HepG2 (cell line): ENCODE measurements around the gene SYNE1. TPM values are rescaled to one million over a fixed set of nuclear protein-coding genes. Genes with fewer than 3 reads are reported as not detected.

Source experiments
- ATAC-seq: fragments of 200-7000 bp; cut with Tn5 transposase; 3 replicates; pipeline ENCODE4 v1.9.1; 2020; ENCODE audit warnings: mild to moderate bottlenecking, moderate library complexity
- BruUV-seq: library from RNA; stranded (reverse); fragments of 400-500 nt; replicated peaks from 2 replicates; lab custom pipeline; 2021; lab: Mats Ljungman, UMichigan
- CTCF ChIA-PET: fragments of 300-600 bp; formaldehyde crosslinking; extraction: SDS; loops from one replicate; lab custom pipeline; 2021; ENCODE audit warnings: low total read pairs, inconsistent platforms, low intra/inter-chr PET ratio; lab: Yijun Ruan, JAX
- POLR2A ChIA-PET: fragments of 350-600 bp; sonication (Branson Sonifier 250); formaldehyde crosslinking; loops from one replicate; lab custom pipeline; 2020; ENCODE audit warnings: antibody characterized with exemption, inconsistent platforms; lab: Yijun Ruan, JAX
- DNase-seq: peaks from one replicate; pipeline ENCODE4 v3.0.0-alpha.2; 2015; ENCODE audit warnings: low spot score
- FAIRE-seq: peaks from 3 replicates; lab custom pipeline; 2011; peaks lifted over from hg19 to GRCh38; lab: Jason Lieb, UNC
- H2AFZ ChIP-seq: one replicate; pipeline ENCODE4 v1.6.1; 2011; ENCODE audit warnings: low read length, inconsistent platforms
- H3K27ac ChIP-seq: fragments of 300-600 bp; 3 replicates; pipeline ENCODE4 v1.8.0; 2011; ENCODE audit warnings: mixed run types, mild to moderate bottlenecking, mixed read lengths, low read length, inconsistent platforms; ENCODE audit not compliant: insufficient read depth; ENCODE audit errors: extremely low read length
- H3K27me3 ChIP-seq, 2 experiments: fragments of 200-600 bp in 1 of 2; 2 replicates in 1 of 2; 3 replicates in 1 of 2; pipeline versions ENCODE4 v1.6.0 to v1.8.0; 2011; ENCODE audit warnings: low read length in 2 of 2, mild to moderate bottlenecking in 2 of 2, moderate library complexity in 2 of 2, inconsistent platforms in 1 of 2; ENCODE audit not compliant: insufficient read depth in 2 of 2, control insufficient read depth in 1 of 2
- H3K36me3 ChIP-seq, 2 experiments: fragments of 200-600 bp in 1 of 2; replicated peaks in 1 of 2; 2 replicates in 1 of 2; 3 replicates in 1 of 2; pipeline versions ENCODE4 v1.5.1 to v1.8.0; 2011; ENCODE audit warnings: low read length in 2 of 2, inconsistent platforms in 1 of 2; ENCODE audit not compliant: insufficient read depth in 2 of 2, control insufficient read depth in 1 of 2
- H3K4me1 ChIP-seq: 2 replicates; pipeline ENCODE4 v1.5.1; 2012; ENCODE audit warnings: low read length, inconsistent platforms; ENCODE audit not compliant: insufficient read depth
- H3K4me2 ChIP-seq: 2 replicates; pipeline ENCODE4 v1.6.0; 2011; ENCODE audit warnings: low read depth, low read length, inconsistent platforms
- H3K4me3 ChIP-seq, 3 experiments: fragments of 200-600 bp in 1 of 3; sonication (generic), shearing (Covaris generic) in 1 of 3; replicated peaks in 1 of 3; 2 replicates each; pipeline ENCODE4 v1.5.1; 2011 to 2016; ENCODE audit warnings: low read length in 3 of 3, inconsistent platforms in 2 of 3, low read depth in 2 of 3, mild to moderate bottlenecking in 2 of 3, control low read depth in 1 of 3, mixed read lengths in 1 of 3; ENCODE audit not compliant: insufficient read depth in 1 of 3
- H3K79me2 ChIP-seq: one replicate; pipeline ENCODE4 v1.6.1; 2011; ENCODE audit warnings: low read length, inconsistent platforms; ENCODE audit not compliant: insufficient read depth
- H3K9ac ChIP-seq: 2 replicates; pipeline ENCODE4 v1.6.0; 2011; ENCODE audit warnings: mild to moderate bottlenecking, low read depth, low read length, inconsistent platforms; ENCODE audit not compliant: insufficient read depth
- H3K9me3 ChIP-seq: 2 replicates; pipeline ENCODE4 v1.5.1; 2012; ENCODE audit warnings: mild to moderate bottlenecking, low read length
- H4K20me1 ChIP-seq: 2 replicates; pipeline ENCODE4 v1.6.0; 2011; ENCODE audit warnings: inconsistent platforms, mild to moderate bottlenecking, low read length, moderate library complexity; ENCODE audit not compliant: insufficient read depth
- ATRX ChIP-seq: sonication (generic); formaldehyde crosslinking; IDR thresholded peaks from 2 replicates; pipeline ENCODE4 v1.4.0; 2020; ENCODE audit warnings: missing genetic modification reagents, borderline replicate concordance
- HNRNPL ChIP-seq: fragments of 200-400 bp; formaldehyde crosslinking; IDR thresholded peaks from 2 replicates; pipeline ENCODE4 v1.6.1; 2017; ENCODE audit warnings: mild to moderate bottlenecking, low read depth, low read length
- IRX3 ChIP-seq: sonication (generic); formaldehyde crosslinking; IDR thresholded peaks from 2 replicates; pipeline ENCODE4 v1.8.1; 2023; ENCODE audit warnings: mild to moderate bottlenecking, low read depth, missing genetic modification reagents, borderline replicate concordance
- MED1 ChIP-seq: sonication (generic); formaldehyde crosslinking; IDR thresholded peaks from 2 replicates; pipeline ENCODE4 v1.4.0; 2020; ENCODE audit warnings: missing genetic modification reagents
- POLR2AphosphoS5 ChIP-seq: IDR thresholded peaks from 2 replicates; pipeline ENCODE4 v1.6.1; 2012; ENCODE audit warnings: low read depth, low read length
- TBX2 ChIP-seq: sonication (generic); formaldehyde crosslinking; IDR thresholded peaks from 2 replicates; pipeline ENCODE4 v1.5.0; 2020; ENCODE audit warnings: missing genetic modification reagents, mild to moderate bottlenecking, borderline replicate concordance
- TEAD3 ChIP-seq: optimal IDR thresholded peaks from 2 replicates; pipeline ENCODE3; 2016; ENCODE audit warnings: borderline replicate concordance
- ZNF234 ChIP-seq: sonication (generic); formaldehyde crosslinking; conservative IDR thresholded peaks from 2 replicates; pipeline ENCODE4 v1.5.1; 2020; ENCODE audit warnings: mild to moderate bottlenecking, missing genetic modification reagents
- ZNF652 ChIP-seq: IDR thresholded peaks from 2 replicates; pipeline ENCODE4 v1.6.1; 2016; ENCODE audit warnings: low read depth, borderline replicate concordance
- WGBS: methylation state at CpG from one replicate; pipeline ENCODE4 v1.1.6; 2017; ENCODE audit warnings: low lambda C conversion rate; 5-methylcytosine and 5-hydroxymethylcytosine counted together
- in situ Hi-C: cut with HindIII; loops from 2 replicates; pipeline ENCODE4 v1.10.0; 2017; ENCODE audit warnings: low pct_unique_long_range_greater_than_20kb; ENCODE audit not compliant: extremely low pct_ligation_motif_present
- intact Hi-C: fragments of 100-400 bp; cut with micrococcal nuclease; formaldehyde crosslinking; loops from one replicate; pipeline ENCODE4 v1.10.0; 2022; ENCODE audit not compliant: unreplicated experiment
- polyA plus RNA-seq, 8 experiments: library from polyadenylated mRNA; depleted of rRNA in 3 of 8; stranded (reverse) in 7 of 8; unstranded in 1 of 8; fragments of >200 nt; fragmentation: Illumina TruSeq in 4 of 8; extraction: Trizol in 4 of 8; gene quantifications; 2 replicates each; pipeline versions ENCODE4 v1.2.1 to v1.2.3, GENCODE V29; 2011 to 2016; ENCODE audit warnings: low read depth in 4 of 8, missing spikeins in 1 of 8, mixed read lengths in 1 of 8; ENCODE audit not compliant: insufficient read depth in 1 of 8
- total RNA-seq, 5 experiments: library from RNA; depleted of rRNA; stranded (reverse); fragments of >200 nt; fragmentation: Illumina TruSeq; extraction: Trizol; gene quantifications; 2 replicates each; pipeline ENCODE4 v1.2.3, GENCODE V29; 2016; ENCODE audit warnings: low read depth in 1 of 5
- TF ChIP-seq, protein P1 (sequence below): sonication (generic); formaldehyde crosslinking; IDR thresholded peaks from 2 replicates; pipeline ENCODE4 v1.9.0; 2021; ENCODE audit warnings: missing genetic modification reagents, mild to moderate bottlenecking, borderline replicate concordance
- TF ChIP-seq, protein P2 (sequence below): sonication (generic); formaldehyde crosslinking; IDR thresholded peaks from 2 replicates; pipeline ENCODE4 v1.5.0; 2020; ENCODE audit warnings: mild to moderate bottlenecking, missing genetic modification reagents, moderate library complexity
- TF ChIP-seq, protein P3 (sequence below): sonication (generic); formaldehyde crosslinking; conservative IDR thresholded peaks from 2 replicates; pipeline ENCODE4 v1.4.0; 2020; ENCODE audit warnings: missing genetic modification reagents
- TF ChIP-seq, protein P4 (sequence below): sonication (generic); formaldehyde crosslinking; IDR thresholded peaks from 2 replicates; pipeline ENCODE4 v1.4.0; 2020; ENCODE audit warnings: missing genetic modification reagents, mild to moderate bottlenecking, borderline replicate concordance
- TF ChIP-seq, protein P5 (sequence below): IDR thresholded peaks from 2 replicates; pipeline ENCODE4 v1.6.1; 2012; ENCODE audit warnings: inconsistent platforms
- TF ChIP-seq, protein P6 (sequence below): sonication (generic); formaldehyde crosslinking; conservative IDR thresholded peaks from 2 replicates; pipeline ENCODE4 v1.4.0; 2020; ENCODE audit warnings: missing genetic modification reagents

Gene SYNE1
- total and polyA plus RNA-seq, 2 of the 13 experiments (the other 11 are each of a cell fraction or from before 2014, with no cell fraction given) = 5.5 to 15.9 TPM

DNA sequence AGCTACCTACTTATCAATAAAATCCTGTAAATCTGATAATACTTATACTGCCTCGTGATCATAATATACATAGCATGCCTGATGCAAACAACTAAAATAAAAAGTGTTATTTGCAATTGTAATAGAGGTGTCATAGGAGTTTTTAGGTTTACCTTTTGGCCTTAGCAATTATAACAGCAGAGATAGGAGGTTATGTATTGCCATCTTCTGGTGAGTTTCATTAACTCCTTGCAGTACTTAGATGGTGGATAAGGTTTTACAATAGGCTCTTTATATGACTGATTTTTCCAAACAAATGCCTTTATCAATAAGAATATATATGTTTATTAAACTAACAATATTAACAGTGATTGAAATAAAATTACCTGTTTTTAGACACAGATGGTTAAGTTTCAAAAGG is 32.7 kb upstream of the SYNE1 start:
- BruUV-seq = no TSS peak
- Histone ChIP-seq H3K9me3 (no peaks in the 10 kb centered on the region), H3K27me3 (no peaks in the 10 kb centered on the region), H2AFZ (no peak overlapping the region), H3K36me3 (no peaks in the 10 kb centered on the region), H3K9ac (no peak overlapping the region), H3K4me1 (no peaks in the 10 kb centered on the region), H4K20me1 (no peaks in the 10 kb centered on the region), H3K27ac (no peak overlapping the region), H3K4me3 (no peak overlapping the region), H3K79me2 (no peaks in the 10 kb centered on the region), H3K4me2 (no peak overlapping the region)
- ChIA-PET POLR2A (no interaction called here), CTCF (interaction anchor here (1.5 kb wide), 1 partner anchor 117 kb away, joined by 13 read pairs; no protein-coding TSS in a partner anchor)
- FAIRE-seq = no peak
- in situ Hi-C loops (no loop called here), intact Hi-C loops (loop anchor here (1.0 kb wide), 1 partner anchor 118 kb away; no protein-coding TSS in a partner anchor)
- WGBS = 3% methylated on average over 1 of the region's 1 CpG
- DNase-seq = peak; percentile 5
- peak; percentile 69 for ATAC-seq
- TF ChIP-seq, protein P1, sequence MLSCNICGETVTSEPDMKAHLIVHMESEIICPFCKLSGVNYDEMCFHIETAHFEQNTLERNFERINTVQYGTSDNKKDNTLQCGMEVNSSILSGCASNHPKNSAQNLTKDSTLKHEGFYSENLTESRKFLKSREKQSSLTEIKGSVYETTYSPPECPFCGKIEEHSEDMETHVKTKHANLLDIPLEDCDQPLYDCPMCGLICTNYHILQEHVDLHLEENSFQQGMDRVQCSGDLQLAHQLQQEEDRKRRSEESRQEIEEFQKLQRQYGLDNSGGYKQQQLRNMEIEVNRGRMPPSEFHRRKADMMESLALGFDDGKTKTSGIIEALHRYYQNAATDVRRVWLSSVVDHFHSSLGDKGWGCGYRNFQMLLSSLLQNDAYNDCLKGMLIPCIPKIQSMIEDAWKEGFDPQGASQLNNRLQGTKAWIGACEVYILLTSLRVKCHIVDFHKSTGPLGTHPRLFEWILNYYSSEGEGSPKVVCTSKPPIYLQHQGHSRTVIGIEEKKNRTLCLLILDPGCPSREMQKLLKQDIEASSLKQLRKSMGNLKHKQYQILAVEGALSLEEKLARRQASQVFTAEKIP (CRISPR knock-in tag) = no peak
- TF ChIP-seq, protein P2, sequence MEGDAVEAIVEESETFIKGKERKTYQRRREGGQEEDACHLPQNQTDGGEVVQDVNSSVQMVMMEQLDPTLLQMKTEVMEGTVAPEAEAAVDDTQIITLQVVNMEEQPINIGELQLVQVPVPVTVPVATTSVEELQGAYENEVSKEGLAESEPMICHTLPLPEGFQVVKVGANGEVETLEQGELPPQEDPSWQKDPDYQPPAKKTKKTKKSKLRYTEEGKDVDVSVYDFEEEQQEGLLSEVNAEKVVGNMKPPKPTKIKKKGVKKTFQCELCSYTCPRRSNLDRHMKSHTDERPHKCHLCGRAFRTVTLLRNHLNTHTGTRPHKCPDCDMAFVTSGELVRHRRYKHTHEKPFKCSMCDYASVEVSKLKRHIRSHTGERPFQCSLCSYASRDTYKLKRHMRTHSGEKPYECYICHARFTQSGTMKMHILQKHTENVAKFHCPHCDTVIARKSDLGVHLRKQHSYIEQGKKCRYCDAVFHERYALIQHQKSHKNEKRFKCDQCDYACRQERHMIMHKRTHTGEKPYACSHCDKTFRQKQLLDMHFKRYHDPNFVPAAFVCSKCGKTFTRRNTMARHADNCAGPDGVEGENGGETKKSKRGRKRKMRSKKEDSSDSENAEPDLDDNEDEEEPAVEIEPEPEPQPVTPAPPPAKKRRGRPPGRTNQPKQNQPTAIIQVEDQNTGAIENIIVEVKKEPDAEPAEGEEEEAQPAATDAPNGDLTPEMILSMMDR (CRISPR knock-in tag) = peak; percentile 34
- TF ChIP-seq ZNF234 (CRISPR knock-in tag) = no peak
- TF ChIP-seq IRX3 = no peak
- TF ChIP-seq HNRNPL = no peak
- TF ChIP-seq TEAD3 = no peak
- no peak for TF ChIP-seq TBX2
- TF ChIP-seq, protein P3, sequence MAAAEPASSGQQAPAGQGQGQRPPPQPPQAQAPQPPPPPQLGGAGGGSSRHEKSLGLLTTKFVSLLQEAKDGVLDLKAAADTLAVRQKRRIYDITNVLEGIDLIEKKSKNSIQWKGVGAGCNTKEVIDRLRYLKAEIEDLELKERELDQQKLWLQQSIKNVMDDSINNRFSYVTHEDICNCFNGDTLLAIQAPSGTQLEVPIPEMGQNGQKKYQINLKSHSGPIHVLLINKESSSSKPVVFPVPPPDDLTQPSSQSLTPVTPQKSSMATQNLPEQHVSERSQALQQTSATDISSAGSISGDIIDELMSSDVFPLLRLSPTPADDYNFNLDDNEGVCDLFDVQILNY (CRISPR knock-in tag) = no peak
- TF ChIP-seq MED1 (CRISPR knock-in tag) = no peak
- TF ChIP-seq POLR2AphosphoS5 = no peak
- no peak for TF ChIP-seq ATRX (CRISPR knock-in tag)
- TF ChIP-seq, protein P4, sequence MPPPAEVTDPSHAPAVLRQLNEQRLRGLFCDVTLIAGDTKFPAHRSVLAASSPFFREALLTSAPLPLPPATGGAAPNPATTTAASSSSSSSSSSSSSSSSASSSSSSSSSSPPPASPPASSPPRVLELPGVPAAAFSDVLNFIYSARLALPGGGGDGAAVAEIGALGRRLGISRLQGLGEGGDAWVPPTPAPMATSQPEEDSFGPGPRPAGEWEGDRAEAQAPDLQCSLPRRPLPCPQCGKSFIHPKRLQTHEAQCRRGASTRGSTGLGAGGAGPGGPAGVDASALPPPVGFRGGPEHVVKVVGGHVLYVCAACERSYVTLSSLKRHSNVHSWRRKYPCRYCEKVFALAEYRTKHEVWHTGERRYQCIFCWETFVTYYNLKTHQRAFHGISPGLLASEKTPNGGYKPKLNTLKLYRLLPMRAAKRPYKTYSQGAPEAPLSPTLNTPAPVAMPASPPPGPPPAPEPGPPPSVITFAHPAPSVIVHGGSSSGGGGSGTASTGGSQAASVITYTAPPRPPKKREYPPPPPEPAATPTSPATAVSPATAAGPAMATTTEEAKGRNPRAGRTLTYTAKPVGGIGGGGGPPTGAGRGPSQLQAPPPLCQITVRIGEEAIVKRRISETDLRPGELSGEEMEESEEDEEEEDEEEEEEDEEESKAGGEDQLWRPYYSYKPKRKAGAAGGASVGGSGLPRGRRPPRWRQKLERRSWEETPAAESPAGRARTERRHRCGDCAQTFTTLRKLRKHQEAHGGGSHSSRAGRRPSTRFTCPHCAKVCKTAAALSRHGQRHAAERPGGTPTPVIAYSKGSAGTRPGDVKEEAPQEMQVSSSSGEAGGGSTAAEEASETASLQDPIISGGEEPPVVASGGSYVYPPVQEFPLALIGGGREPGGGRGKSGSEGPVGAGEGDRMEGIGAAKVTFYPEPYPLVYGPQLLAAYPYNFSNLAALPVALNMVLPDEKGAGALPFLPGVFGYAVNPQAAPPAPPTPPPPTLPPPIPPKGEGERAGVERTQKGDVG (CRISPR knock-in tag) = no peak
- TF ChIP-seq, protein P5, sequence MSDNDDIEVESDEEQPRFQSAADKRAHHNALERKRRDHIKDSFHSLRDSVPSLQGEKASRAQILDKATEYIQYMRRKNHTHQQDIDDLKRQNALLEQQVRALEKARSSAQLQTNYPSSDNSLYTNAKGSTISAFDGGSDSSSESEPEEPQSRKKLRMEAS = no peak
- TF ChIP-seq, protein P6, sequence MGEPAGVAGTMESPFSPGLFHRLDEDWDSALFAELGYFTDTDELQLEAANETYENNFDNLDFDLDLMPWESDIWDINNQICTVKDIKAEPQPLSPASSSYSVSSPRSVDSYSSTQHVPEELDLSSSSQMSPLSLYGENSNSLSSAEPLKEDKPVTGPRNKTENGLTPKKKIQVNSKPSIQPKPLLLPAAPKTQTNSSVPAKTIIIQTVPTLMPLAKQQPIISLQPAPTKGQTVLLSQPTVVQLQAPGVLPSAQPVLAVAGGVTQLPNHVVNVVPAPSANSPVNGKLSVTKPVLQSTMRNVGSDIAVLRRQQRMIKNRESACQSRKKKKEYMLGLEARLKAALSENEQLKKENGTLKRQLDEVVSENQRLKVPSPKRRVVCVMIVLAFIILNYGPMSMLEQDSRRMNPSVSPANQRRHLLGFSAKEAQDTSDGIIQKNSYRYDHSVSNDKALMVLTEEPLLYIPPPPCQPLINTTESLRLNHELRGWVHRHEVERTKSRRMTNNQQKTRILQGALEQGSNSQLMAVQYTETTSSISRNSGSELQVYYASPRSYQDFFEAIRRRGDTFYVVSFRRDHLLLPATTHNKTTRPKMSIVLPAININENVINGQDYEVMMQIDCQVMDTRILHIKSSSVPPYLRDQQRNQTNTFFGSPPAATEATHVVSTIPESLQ (CRISPR knock-in tag) = no peak
- TF ChIP-seq ZNF652 (CRISPR knock-in tag) = 0 out of 2 replicates have a peak, but pooled peaks have one; percentile 37
